Epithelial cell of esophagus (primary cell): ENCODE measurements around the gene ZNF397.

Source experiments
- DNase-seq: peaks from one replicate; pipeline ENCODE4 v3.0.0; 2010; ENCODE audit warnings: low read depth
- H3K4me3 ChIP-seq: 2 replicates; pipeline ENCODE4 v1.5.1; 2011; ENCODE audit warnings: mild to moderate bottlenecking, low read length, control low read depth
- TF ChIP-seq, protein P1 (sequence below): IDR thresholded peaks from 2 replicates; pipeline ENCODE4 v1.5.1; 2011; ENCODE audit warnings: low read depth, mild to moderate bottlenecking, low read length, control low read depth, inconsistent platforms; ENCODE audit not compliant: insufficient read depth; ENCODE audit errors: missing control alignments

The ZNF397 gene

DNA sequence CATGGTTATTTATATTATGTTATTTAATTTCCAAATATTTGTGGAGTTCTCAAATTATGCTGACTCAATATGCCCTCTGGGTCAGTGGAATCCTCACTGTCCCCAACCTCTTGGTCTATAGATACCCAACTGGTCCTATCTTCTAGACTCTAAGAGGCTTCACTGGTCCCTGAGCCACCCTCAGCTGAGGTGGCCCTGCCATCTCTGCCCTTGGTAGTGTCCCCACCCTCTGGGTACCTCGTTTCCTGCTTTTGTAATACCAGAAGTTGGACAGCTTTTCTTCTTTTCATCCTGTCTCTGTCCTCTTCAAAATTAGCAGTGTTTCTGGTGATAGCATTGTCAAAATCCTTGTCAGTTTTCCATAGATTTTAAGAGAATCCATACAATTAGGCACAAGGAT is 37.3 kb downstream of the ZNF397 start:
- DNase-seq = no peak

DNA sequence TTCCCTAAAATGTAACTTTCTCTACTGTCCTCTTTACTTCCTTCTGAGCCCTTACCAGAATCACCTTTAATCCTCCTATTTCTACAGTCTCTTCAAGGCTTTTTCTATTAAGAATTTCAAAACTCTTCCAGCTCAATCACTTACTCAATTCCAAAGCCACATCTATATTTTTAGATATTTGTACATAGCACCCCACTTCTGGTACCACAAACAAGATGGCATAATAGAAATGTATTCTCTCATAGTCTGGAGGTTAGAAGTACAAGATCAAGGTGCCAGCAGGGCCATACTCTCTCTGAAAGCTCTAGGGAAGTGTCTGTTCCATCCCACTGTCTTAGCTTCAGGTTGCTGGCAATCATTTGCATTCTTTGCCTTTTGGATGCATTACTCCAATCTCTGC is 38.1 kb downstream of the ZNF397 start:
- TF ChIP-seq, protein P1, sequence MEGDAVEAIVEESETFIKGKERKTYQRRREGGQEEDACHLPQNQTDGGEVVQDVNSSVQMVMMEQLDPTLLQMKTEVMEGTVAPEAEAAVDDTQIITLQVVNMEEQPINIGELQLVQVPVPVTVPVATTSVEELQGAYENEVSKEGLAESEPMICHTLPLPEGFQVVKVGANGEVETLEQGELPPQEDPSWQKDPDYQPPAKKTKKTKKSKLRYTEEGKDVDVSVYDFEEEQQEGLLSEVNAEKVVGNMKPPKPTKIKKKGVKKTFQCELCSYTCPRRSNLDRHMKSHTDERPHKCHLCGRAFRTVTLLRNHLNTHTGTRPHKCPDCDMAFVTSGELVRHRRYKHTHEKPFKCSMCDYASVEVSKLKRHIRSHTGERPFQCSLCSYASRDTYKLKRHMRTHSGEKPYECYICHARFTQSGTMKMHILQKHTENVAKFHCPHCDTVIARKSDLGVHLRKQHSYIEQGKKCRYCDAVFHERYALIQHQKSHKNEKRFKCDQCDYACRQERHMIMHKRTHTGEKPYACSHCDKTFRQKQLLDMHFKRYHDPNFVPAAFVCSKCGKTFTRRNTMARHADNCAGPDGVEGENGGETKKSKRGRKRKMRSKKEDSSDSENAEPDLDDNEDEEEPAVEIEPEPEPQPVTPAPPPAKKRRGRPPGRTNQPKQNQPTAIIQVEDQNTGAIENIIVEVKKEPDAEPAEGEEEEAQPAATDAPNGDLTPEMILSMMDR = no peak
- DNase-seq = no peak
- H3K4me3 ChIP-seq = no peak overlapping the region

More for the DNA sequence above, 37.3 kb downstream of the ZNF397 start:
- no peak overlapping the region for H3K4me3 ChIP-seq
- TF ChIP-seq, protein P1 = no peak

DNA sequence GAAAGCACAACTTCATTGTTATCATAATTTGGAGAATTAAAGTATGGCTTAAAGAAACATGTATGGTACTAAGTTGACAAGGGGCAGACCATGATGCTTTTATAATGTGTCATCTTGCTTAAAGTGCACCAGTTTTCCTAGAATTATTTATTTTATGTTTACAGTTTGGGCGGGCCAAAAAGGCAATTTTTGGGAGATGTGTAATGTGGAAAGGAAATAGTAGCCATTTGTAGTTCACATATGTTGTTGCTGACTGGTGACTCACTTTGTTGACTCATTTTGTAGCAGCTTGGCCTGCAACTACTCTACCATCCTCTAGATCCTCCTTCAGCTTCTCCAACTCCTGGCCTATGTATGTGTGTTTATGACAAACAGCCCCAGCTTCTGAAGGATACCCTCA is 41.5 kb downstream of the ZNF397 start:
- peak; percentile 85 for DNase-seq
- no peak overlapping the region for H3K4me3 ChIP-seq
- TF ChIP-seq, protein P1 = no peak

DNA sequence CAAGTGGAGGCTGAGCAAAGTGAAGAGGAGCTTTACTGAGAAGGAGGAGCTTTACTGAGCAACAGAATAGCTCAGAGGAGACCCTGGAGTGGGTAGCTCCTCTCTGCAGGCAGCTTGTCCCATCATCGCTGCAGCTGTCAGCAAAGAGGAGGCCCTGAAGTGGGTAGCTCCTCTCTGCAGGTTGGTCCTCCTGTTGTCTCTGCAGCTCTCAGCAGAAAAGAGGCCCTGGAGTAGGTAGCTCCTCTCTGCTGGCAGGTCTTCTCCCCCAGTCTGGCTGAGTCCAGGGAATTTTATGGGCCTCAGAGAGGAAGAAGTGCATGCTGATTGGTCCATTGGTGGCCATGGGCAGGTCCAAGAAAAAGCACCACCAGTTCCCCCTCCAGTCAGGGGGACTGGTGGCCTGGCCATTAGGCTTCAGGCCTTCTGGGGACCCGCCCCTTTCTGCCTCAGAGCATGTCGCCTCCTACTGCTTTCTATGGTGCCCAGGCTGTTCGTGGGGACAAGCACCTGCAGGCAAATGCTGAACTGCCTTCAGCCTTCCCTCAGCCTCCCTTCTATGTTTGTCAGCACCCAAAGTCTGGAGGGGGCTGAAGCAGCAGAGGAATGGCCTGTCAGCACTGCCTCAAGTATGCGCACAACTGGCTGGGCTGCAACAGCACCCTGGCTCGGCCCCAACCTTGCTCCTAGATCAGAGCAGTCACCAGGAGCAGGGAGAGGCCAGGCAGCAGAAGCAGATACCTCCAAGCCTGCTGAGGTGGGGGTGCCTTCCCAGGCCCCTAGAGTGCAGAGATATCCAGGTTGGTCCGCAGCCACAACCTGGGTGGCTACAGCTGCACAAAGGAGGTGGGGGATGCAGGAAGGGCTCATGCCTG is 43.3 kb downstream of the ZNF397 start:
- H3K4me3 ChIP-seq = no peak overlapping the region
- no peak for DNase-seq
- TF ChIP-seq, protein P1 = no peak

DNA sequence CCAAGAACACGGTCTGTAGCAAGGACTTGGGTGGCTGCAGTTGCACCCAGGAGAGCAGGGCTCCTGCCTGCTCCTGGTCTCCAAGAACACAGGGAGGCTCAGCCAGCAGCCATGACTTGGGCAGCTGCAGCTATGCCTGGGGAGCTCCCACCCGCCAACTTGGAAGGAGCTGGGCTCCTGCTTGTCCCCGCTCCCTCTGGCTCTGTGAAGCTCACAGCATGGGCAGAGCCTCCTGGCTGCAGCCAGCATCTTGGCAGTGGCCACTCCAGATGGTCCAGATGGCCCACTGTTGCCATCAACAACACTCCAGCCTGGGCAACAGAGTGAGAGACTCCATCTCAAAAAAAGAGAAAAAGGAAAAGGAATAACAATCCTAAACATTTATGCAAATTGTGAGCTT is 44.0 kb downstream of the ZNF397 start:
- TF ChIP-seq, protein P1 = no peak
- no peak for DNase-seq
- no peak overlapping the region for H3K4me3 ChIP-seq

DNA sequence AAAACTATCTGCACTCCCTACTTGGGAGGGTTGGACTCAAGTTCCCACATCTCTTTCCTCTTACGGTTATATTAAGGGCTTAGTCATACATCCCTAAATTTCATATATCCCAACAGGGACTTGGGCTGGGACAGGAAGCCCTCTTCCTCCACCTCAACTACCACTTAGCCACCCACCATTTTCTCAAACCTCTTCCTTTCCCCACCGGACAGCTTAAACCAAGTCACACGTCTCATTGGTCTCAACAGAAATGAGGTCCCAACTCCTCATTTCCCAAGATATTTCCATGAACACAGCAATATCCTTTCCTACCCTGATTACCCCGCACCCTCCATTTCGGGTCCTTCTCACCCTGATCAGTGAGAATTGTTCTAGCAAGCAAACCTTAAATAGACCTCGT is 48.5 kb downstream of the ZNF397 start:
- H3K4me3 ChIP-seq = peak overlapping the region; percentile 85
- TF ChIP-seq, protein P1 = no peak
- DNase-seq = no peak

DNA sequence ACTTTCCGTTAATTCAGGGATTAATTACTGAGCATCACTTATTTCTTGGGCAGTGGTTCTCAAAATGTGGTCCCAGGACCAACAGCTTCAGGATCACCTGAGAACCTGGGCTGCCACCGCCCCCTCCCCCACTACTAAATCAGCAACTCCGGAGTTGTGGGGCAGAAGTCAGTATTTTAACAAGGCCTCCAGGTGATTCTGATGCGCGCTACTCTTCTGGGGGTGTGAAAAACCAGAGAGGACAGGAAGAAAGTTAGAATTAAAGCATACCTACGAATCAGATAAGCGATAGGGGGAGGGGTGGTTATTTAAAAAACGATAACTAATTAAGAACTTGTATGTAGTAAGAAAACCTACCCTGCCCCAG is 48.9 kb downstream of the ZNF397 start:
- DNase-seq = no peak
- TF ChIP-seq, protein P1 = no peak
- peak overlapping the region; percentile 85 for H3K4me3 ChIP-seq
